HG03575 (cell line): ENCODE measurements around the gene RITA1.

Experiments used
- ATAC-seq: cut with Tn5 transposase; IDR thresholded peaks from one replicate; pipeline ENCODE4 v1.9.1; 2021; ENCODE audit not compliant: unreplicated experiment, insufficient number of reproducible peaks, low FRiP score; ENCODE audit errors: extremely low read depth

Gene RITA1

GRCh38 chr12:113152196-113152834 is 33.2 kb upstream of the RITA1 start:
- ATAC-seq, result no peak

DNA sequence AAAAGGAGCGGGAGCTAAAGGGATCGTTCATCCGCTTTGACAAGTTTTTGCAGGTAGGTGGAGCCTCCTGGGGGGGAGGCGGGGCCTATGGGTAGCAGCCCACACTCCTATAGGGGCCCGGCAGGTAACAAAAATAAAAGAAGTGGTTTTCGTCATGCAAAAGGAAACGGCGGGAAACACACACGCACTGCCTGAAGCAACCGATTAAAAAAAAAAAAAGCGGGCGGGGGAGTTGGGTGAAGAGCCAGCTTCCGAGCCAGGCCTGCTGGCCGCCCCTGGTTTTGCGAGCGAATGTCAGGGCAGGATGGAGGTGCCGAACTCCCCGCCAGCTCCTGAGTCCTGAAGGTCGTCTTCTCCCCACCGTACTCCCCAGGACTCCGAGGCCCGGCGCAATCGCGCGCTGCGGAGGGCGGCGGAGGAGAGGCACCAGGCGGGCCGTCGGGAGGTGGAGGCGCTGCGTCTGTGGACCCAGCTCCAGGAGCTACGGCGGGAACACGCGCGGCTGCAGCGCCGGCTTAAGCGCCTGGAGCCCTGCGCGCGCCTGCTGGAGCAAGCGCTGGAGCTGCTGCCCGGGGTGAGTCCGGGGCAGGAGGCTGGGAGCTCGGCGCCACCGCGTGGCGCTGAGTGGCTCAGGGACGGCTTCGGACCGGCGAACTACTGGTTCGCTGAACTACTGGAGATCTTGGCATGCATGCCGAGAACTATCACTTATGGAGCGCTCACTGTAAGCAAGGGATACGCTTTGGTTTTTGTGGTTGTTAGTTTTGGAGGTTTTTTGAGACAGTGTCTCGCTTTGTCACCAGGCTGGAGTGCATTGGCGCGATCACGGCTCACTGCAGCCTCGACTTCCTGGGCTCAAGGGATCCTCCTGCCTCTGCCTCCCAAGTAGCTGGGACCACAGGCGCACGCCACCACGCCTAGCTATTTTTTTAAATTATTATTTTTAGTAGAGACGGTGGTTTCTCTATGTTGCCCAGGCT is 32.4 kb upstream of the RITA1 start:
- ATAC-seq, result no peak

- ATAC-seq, result no peak
These were observed 31.1 kb upstream of the RITA1 start for GRCh38 chr12:113154351-113154973.

- ATAC-seq, result no peak
These were observed 30.5 kb upstream of the RITA1 start for GRCh38 chr12:113155060-113155459.

- no peak for ATAC-seq
These were observed 29.9 kb upstream of the RITA1 start for GRCh38 chr12:113155646-113156045.

DNA sequence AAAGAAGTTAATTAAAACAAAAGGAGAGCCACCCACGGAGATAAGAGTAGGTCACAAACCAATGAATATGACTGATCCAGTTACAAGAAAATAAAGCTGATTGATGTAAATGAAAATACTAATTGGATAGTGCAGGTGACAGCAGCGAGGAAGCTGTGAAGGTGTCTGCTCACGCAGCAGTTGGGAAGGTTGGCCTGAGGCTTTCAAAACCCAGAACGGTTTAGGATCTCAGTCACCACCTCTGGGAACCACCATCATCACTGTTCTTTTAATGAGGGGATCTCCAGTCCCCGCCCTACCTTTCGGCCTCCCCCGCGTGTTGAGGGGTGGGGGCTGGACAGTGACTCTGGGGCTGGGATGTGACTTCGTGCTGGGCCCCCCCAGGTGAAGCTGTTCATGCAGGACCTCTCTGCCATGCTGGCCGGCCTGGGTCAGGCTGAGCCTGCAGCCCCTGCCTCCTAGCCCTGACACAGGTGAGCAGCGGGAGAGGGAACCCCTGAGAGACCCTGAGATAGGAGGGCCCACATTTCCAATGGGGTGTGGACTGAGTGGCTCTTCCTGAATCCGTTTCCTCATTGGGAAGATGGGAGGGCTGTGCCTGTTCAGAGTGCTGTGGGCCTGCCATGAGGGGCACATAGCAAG is 28.2 kb upstream of the RITA1 start:
- no peak for ATAC-seq

DNA sequence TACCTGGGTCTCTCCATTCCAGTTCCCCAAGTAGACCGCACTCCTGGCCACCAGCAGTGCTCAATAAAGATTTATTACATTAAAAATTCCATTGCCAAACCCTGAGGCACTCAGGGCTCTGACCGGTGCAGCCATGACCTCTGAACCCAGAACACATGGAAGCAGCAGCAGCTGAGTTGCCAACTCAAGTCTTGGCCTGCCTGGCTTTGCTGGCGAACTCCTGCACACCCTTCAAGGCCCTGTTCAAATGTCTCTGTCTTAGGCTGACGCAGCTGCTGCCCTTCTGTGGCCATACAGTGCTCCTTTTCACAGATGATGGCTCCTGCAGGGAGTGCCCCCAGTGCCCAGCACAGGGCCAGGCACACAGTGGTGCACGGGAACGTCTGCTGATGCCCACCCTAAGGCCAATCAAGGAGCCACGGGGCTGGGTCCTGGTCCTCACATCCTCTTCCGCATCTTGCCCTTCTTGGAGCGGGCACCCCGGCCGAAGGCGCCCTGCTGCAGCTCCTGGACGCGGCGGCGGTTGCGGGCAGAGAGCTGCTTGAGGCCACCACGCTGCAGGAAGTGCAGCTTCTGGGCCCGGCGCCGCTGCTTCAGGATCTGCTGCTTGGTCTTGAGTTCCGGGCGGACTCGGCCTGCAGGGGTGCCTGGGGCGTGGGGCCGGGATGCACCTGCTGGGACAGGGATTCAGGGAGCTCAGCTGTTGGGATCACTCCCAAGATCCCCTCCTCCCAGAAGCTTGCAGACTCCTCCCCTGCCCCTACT is 26.9 kb upstream of the RITA1 start:
- ATAC-seq, result no peak

DNA sequence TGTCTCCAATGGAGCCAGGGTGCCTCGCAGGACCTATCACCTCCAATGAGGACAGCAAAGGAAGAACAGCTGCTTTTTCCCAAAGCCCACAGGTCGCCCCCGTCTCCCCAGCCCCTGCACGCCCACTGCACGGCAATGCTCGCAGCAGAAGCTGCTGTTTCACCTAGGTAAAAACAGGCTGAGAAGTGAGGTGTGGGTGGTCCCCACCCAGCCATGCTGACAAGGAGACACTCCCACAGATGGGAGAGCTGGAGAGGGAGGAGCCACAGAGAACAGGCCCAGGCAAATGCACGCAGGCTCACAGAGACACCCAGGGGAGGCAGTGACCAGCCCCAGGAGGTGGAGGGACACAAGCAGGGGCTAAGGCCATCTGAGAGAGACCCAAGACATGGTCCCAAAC is 25.6 kb upstream of the RITA1 start:
- no peak for ATAC-seq

DNA sequence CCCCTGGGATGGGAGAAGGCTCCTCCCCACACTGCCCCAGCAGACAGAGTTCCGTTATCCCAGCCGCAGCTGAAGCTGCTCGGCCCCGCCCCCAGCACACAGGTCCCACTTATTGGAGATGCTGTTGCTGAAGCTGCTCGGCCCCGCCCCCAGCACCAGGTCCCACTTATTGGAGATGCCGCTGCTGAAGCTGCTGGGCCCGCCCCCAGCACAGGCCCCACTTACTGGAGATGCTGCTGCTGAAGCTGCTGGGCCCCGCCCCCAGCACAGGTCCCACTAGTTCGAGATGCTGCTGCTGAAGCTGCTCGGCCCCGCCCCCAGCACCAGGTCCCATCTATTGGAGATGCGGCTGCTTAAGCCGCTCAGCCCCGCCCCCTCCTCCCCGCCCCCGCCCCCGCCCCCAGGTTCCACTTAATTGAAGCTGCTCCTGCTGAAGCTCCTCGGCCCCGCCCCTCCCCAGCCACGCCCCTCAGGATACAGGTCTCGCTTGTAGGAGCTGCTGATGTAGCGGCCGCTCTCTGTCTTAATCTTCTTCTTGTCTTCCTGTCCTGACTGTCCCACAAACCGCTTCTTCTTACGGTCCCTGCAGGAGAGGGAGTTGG is 24.0 kb upstream of the RITA1 start:
- no peak for ATAC-seq

- no peak for ATAC-seq
These were observed 23.2 kb upstream of the RITA1 start for GRCh38 chr12:113162102-113163029.

DNA sequence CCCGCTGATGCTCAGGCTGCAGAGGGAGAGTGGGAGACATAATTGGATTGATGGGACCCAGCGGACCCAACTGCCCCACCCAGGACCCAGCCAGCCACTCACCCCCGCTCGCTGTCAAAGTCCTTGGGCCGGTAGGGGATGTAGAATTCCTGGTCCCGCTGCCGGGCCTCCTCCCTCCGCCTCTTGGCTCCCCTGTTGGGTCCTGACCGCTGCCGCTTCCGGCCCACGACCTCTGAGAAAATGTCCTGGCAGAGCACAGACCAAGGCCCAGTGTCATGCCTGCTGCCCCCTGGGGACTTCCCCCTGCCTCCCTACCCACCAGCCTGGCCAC is 22.5 kb upstream of the RITA1 start:
- ATAC-seq, result no peak

DNA sequence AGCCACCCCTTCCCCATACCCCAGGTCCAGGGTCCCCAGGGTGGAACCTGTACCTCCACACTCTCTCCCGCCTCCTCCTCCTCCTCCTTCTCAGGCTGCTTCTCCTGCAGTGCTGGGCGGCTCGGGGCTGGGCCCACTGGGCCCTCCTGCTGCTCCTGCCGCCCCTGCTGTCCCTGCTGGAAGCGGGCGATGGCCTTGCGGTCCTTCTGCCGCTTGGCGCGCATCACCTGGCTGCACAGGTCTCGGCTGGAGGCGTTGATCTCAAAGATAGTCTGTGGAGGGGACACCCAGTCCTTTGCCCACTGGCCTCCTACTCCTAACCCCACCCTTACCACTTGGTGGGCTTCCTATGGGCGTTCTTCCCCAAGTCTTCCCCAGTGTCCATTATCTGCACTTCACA is 21.5 kb upstream of the RITA1 start:
- no peak for ATAC-seq

DNA sequence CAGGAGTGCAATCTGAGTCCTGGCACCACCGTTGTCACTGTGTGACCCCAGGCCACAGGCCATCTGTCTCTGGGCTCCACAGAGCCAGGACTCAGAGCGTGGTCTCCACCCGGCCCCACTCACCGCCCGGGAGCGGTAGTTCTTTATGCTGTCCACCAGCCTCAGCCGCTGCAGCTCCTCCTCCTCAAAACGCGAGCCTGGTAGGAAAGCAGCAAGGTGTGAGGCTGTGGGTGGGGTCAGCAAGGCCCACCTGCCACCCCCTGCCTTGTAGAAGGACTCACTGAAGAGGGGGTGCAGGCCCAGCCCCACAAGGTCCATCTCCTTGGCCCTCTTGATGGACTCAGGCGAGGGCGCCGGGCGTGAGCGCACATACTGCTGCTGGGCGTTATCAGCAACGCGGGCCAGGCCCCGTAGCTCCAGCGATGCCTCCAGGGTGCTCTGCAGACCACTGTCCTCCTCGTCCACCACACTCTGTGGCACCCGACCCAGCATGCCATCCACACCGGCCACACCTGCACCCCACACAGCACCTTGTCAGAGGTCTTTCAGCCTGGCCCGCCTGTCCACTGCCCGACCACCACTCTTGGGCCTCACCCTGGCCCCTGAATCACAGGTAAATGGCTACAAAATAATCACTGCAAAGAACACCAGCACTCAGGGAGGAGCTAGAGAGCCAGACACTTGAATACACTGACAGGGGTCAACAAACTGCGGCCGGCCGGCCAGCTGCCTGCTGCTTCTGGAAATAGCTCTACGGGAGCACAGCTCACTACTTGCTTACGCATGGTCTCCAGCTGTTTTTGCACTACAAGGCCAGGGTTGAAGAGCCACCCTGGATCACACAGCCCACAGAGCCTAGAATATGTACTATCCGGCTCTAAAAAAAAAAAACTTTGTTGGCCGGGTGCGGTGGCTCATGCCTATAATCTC is 19.7 kb upstream of the RITA1 start:
- ATAC-seq, result no peak

DNA sequence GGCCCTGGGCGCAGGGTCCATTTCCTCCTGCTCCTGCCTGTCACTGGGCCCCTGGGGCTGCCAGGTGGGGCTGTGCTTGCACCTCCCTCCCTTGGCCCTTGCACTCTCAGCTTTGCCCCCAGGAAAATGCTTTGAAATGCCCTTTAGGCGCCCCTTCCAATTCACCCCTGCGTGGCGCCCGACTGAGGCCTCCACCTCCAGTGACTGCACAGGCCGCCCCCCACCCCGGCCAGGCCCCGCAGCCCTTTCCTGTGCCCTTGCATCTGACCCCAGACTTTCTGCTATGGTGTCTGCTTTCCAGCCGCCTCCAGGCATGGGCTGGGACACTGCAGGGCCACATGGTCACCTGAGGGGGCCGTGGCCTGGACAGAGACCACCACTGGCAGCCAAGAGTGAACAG is 17.7 kb upstream of the RITA1 start:
- no peak for ATAC-seq

DNA sequence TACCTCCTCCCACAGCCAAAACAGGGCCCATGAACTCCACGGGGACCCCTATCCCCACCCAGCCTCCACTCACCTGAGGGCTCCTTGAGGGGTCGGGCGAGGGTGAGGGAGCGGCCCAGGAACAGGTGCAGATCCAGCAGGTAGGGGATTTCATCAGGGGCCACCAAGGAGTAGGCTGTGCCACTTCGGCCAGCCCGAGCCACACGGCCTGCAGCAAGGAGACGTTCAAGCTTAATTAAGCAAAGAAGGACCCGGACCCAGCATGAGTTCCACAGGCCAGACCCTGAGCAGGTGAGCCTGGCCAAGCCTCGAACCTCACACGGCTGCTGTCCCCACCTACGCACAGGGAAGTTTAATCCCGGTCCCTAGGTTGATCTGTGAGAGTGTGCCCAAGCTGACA is 15.8 kb upstream of the RITA1 start:
- no peak for ATAC-seq

DNA sequence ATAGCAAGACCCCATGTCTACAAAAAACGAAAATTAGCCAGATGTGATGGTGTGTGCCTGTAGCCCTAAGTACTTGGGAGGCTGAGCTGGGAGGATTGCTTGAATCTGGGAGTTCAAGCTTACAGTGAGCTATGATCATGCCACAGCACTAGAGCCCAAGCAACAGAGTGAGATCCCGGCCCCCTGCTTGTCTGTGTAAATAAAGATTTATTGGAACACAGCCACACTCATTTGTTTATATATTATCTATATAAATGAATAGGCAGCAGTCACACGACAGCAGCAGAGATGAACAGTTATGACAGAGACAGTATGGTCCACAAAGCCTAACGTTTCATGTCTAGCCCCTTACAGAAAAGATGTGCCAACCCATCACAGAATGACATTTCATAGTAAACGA is 15.1 kb upstream of the RITA1 start:
- ATAC-seq, result no peak

DNA sequence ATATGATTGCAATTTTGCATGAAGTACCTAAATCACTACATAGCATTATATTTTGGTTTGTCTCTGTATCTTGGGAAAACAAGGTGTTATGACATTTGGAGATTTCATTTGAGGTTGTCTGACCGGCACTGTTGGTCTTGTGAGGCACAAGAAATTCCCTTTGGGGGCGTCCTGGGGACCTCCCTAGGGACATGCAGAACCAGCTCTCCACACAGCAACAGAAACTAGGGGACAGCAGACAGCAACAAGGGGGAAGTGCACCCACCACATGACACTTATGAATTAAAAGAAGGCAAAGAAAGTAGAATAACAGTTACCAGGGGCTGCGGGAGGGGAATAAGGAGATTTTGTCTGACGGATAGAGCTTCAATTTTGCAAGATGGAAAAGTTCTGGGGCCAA is 14.6 kb upstream of the RITA1 start:
- ATAC-seq, result no peak
